ENCODE data around the gene SUGCT. TPM values are rescaled to one million over a fixed set of nuclear protein-coding genes. Genes with fewer than 3 reads are reported as not detected.

The SUGCT gene
- total RNA-seq, 1 donor from 2014 or later: 11.9 TPM

DNA sequence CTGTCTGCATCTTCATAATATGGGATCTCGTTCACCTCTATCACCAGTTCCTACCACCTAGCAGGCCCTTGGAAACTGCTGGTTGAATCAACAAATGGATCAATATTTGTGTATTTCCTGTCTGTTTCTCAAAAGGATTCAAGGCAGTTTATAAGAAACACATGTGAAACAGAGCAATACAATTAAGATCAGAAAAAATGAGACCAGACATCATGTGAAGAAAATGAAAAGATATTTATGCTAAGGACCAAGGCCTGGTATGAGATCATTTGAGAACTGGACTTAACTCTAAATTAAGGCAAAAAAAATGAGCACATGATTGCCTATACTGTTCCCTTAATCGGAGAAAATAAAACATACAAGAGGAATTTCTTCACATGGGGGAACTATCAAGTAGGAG is 589.0 kb downstream of the SUGCT start:
- H3K4me3 Mint-ChIP-seq (ENCODE audit: unreplicated experiment): no peak overlapping the region
- peaks cover 48% of the 10 kb centered on the region for H3K4me1 Mint-ChIP-seq (ENCODE audit: unreplicated experiment)
- TF ChIP-seq CTCF (IDR thresholded peaks at IDR 0.05): no peak
- H3K27ac Mint-ChIP-seq (ENCODE audit: unreplicated experiment): peak overlapping the region; percentile 60
- H3K27me3 Mint-ChIP-seq (ENCODE audit: unreplicated experiment): no peaks in the 10 kb centered on the region
- no peaks in the 10 kb centered on the region for H3K36me3 Mint-ChIP-seq (ENCODE audit: unreplicated experiment)
- DNase-seq (ENCODE audit: extremely low spot score, unreplicated experiment): no peak
- no peaks in the 10 kb centered on the region for H3K9me3 Mint-ChIP-seq (ENCODE audit: unreplicated experiment)

- Mint-ChIP-seq H3K4me3 (ENCODE audit: unreplicated experiment) (no peak overlapping the region), H3K4me1 (ENCODE audit: unreplicated experiment) (peaks cover 25% of the 10 kb centered on the region), H3K9me3 (ENCODE audit: unreplicated experiment) (peaks cover 8% of the 10 kb centered on the region), H3K27me3 (ENCODE audit: unreplicated experiment) (no peaks in the 10 kb centered on the region), H3K27ac (ENCODE audit: unreplicated experiment) (no peak overlapping the region), H3K36me3 (ENCODE audit: unreplicated experiment) (peaks cover 8% of the 10 kb centered on the region)
- TF ChIP-seq CTCF (IDR thresholded peaks at IDR 0.05): no peak
- no peak for DNase-seq (ENCODE audit: extremely low spot score, unreplicated experiment)
Measured at GRCh38 chr7:40726559-40726958, 591.8 kb downstream of the SUGCT start.

GRCh38 chr7:40733114-40733513 is 598.3 kb downstream of the SUGCT start:
- no peak for TF ChIP-seq CTCF (IDR thresholded peaks at IDR 0.05)
- no peaks in the 10 kb centered on the region for H3K4me1 Mint-ChIP-seq (ENCODE audit: unreplicated experiment)
- peaks cover 23% of the 10 kb centered on the region for H3K9me3 Mint-ChIP-seq (ENCODE audit: unreplicated experiment)
- no peak overlapping the region for H3K27ac Mint-ChIP-seq (ENCODE audit: unreplicated experiment)
- H3K27me3 Mint-ChIP-seq (ENCODE audit: unreplicated experiment): no peaks in the 10 kb centered on the region
- peaks cover 11% of the 10 kb centered on the region for H3K36me3 Mint-ChIP-seq (ENCODE audit: unreplicated experiment)
- no peak overlapping the region for H3K4me3 Mint-ChIP-seq (ENCODE audit: unreplicated experiment)
- no peak for DNase-seq (ENCODE audit: extremely low spot score, unreplicated experiment)

- peaks cover 11% of the 10 kb centered on the region for H3K36me3 Mint-ChIP-seq (ENCODE audit: unreplicated experiment)
- H3K9me3 Mint-ChIP-seq (ENCODE audit: unreplicated experiment): peaks cover 23% of the 10 kb centered on the region
- H3K27ac Mint-ChIP-seq (ENCODE audit: unreplicated experiment): no peak overlapping the region
- H3K4me3 Mint-ChIP-seq (ENCODE audit: unreplicated experiment): no peak overlapping the region
- no peaks in the 10 kb centered on the region for H3K27me3 Mint-ChIP-seq (ENCODE audit: unreplicated experiment)
- H3K4me1 Mint-ChIP-seq (ENCODE audit: unreplicated experiment): no peaks in the 10 kb centered on the region
- no peak for TF ChIP-seq CTCF (IDR thresholded peaks at IDR 0.05)
- no peak for DNase-seq (ENCODE audit: extremely low spot score, unreplicated experiment)
Measured at GRCh38 chr7:40733578-40733977, 598.8 kb downstream of the SUGCT start.

- H3K27me3 Mint-ChIP-seq (ENCODE audit: unreplicated experiment): no peaks in the 10 kb centered on the region
- H3K4me3 Mint-ChIP-seq (ENCODE audit: unreplicated experiment): no peak overlapping the region
- DNase-seq (ENCODE audit: extremely low spot score, unreplicated experiment): no peak
- H3K27ac Mint-ChIP-seq (ENCODE audit: unreplicated experiment): no peak overlapping the region
- peaks cover 4% of the 10 kb centered on the region for H3K4me1 Mint-ChIP-seq (ENCODE audit: unreplicated experiment)
- H3K36me3 Mint-ChIP-seq (ENCODE audit: unreplicated experiment): peaks cover 3% of the 10 kb centered on the region
- TF ChIP-seq CTCF (IDR thresholded peaks at IDR 0.05): no peak
- H3K9me3 Mint-ChIP-seq (ENCODE audit: unreplicated experiment): peaks cover 14% of the 10 kb centered on the region
Measured at GRCh38 chr7:40739257-40739656, 604.5 kb downstream of the SUGCT start.

Data from osteocyte (in vitro differentiated cells).